CD4-positive, alpha-beta T cell (primary cell): ENCODE data around the gene C2orf74. TPM values are rescaled to one million over a fixed set of nuclear protein-coding genes. Genes with fewer than 3 reads are reported as not detected.

ENCODE experiments used
- ATAC-seq: fragments of 200-7000 bp; cut with Tn5 transposase; one replicate; pipeline ENCODE4 v1.10.0; 2022; ENCODE audit warnings: mild to moderate bottlenecking; ENCODE audit not compliant: poor library complexity
- CTCF ChIA-PET: fragments of 350-600 bp; sonication (Branson Sonifier 250); formaldehyde crosslinking; loops from one replicate; lab custom pipeline; 2021; ENCODE audit warnings: antibody characterized with exemption, inconsistent platforms; lab: Charles Lee
- POLR2A ChIA-PET: fragments of 350-600 bp; sonication (Branson Sonifier 250); formaldehyde crosslinking; loops from one replicate; lab custom pipeline; 2021; ENCODE audit warnings: antibody characterized with exemption, inconsistent platforms; lab: Charles Lee
- DNase-seq, 14 experiments: peaks; one replicate each; pipeline ENCODE4 v3.0.0-alpha.2; 2013 to 2020; ENCODE audit warnings: mixed read lengths in 2 of 14
- H3K27ac ChIP-seq, 2 donors: one replicate each; pipeline versions ENCODE4 v1.5.1 to v1.7.0; 2013; ENCODE audit warnings: low read length in 2 of 2, low read depth in 1 of 2, mild to moderate bottlenecking in 1 of 2
- H3K27me3 ChIP-seq, 2 experiments: 1 replicate in 1 of 2; 2 replicates in 1 of 2; pipeline versions ENCODE4 v1.6.1 to v1.7.0; 2013; ENCODE audit warnings: low read length in 2 of 2, control low read depth in 1 of 2, mild to moderate bottlenecking in 1 of 2, moderate library complexity in 1 of 2; ENCODE audit not compliant: insufficient read depth in 2 of 2, control insufficient read depth in 1 of 2
- H3K36me3 ChIP-seq: one replicate; pipeline ENCODE4 v1.6.1; 2013; ENCODE audit warnings: low read length, control low read depth; ENCODE audit not compliant: insufficient read depth
- H3K4me1 ChIP-seq: one replicate; pipeline ENCODE4 v1.6.1; 2013; ENCODE audit warnings: low read length, control low read depth; ENCODE audit not compliant: insufficient read depth
- H3K4me3 ChIP-seq: one replicate; pipeline ENCODE4 v1.5.1; 2013; ENCODE audit warnings: mild to moderate bottlenecking, low read length, moderate library complexity
- H3K9me3 ChIP-seq, 2 experiments: 1 replicate in 1 of 2; 2 replicates in 1 of 2; pipeline versions ENCODE4 v1.6.1 to v1.7.0; 2013; ENCODE audit warnings: low read length in 2 of 2, mild to moderate bottlenecking in 2 of 2, control low read depth in 1 of 2, moderate library complexity in 1 of 2; ENCODE audit not compliant: control insufficient read depth in 1 of 2, insufficient read depth in 1 of 2
- H3K27ac Mint-ChIP-seq: one replicate; pipeline ENCODE4 v1.8.0; 2020; ENCODE audit warnings: mixed read lengths
- H3K27me3 Mint-ChIP-seq: one replicate; pipeline ENCODE4 v1.8.0; 2021; ENCODE audit warnings: mixed read lengths
- H3K36me3 Mint-ChIP-seq: one replicate; pipeline ENCODE4 v1.8.0; 2021; ENCODE audit warnings: low read depth, mixed read lengths
- H3K4me1 Mint-ChIP-seq: one replicate; pipeline ENCODE4 v1.8.0; 2021; ENCODE audit warnings: low read depth, mixed read lengths
- H3K4me3 Mint-ChIP-seq: one replicate; pipeline ENCODE4 v1.8.0; 2020; ENCODE audit warnings: mild to moderate bottlenecking, mixed read lengths
- H3K9me3 Mint-ChIP-seq: one replicate; pipeline ENCODE4 v1.8.0; 2020; ENCODE audit warnings: mixed read lengths
- CTCF ChIP-seq: fragments of 200-600 bp; IDR thresholded peaks from one replicate; pipeline ENCODE4 v1.8.0; 2022; ENCODE audit warnings: antibody characterized with exemption, mild to moderate bottlenecking
- intact Hi-C, 2 experiments: fragments of 100-400 bp; cut with DNase I in 1 of 2; cut with micrococcal nuclease in 1 of 2; formaldehyde crosslinking; loops; one replicate each; pipeline versions ENCODE4 v1.15.1 to v1.9.0; 2023 to 2025; cut with DNase I, micrococcal nuclease
- total RNA-seq, 174 experiments: library from RNA in 2 of 174; stranded (reverse) in 2 of 174; gene quantifications; one replicate each; pipeline ENCODE4 v1.2.3 and lab custom pipeline; 2021 to 2026

Gene C2orf74
- total RNA-seq, 2 experiments from 2014 or later, result 1.7 to 2.0 TPM

GRCh38 chr2:61175036-61175435 is 13.0 kb downstream of the C2orf74 start:
- peaks cover 37% of the 10 kb centered on the region for H3K4me1 ChIP-seq
- ChIA-PET CTCF (no interaction called here), POLR2A (no interaction called here)
- Mint-ChIP-seq H3K36me3 (peaks cover 25% of the 10 kb centered on the region), H3K4me3 (peak overlapping the region; percentile 85), H3K27ac (peak overlapping the region; percentile 85), H3K4me1 (peaks cover 28% of the 10 kb centered on the region), H3K27me3 (no peaks in the 10 kb centered on the region), H3K9me3 (no peaks in the 10 kb centered on the region)
- H3K4me3 ChIP-seq, result no peak overlapping the region
- H3K27me3 ChIP-seq, result no peaks in the 10 kb centered on the region
- intact Hi-C loops, result loop anchor here (2.0 to 10.0 kb wide), 8 partner anchors 28 to 590 kb away; partner anchors contain the start of genes SANBR (in 2 of the 2), PAPOLG (in 1 of the 2), REL (in 1 of the 2) and USP34 (in 1 of the 2)
- no peak overlapping the region for H3K27ac ChIP-seq
- TF ChIP-seq CTCF, result no peak
- ATAC-seq (no peak), DNase-seq (no peak)
- H3K9me3 ChIP-seq, result no peaks in the 10 kb centered on the region
- peaks cover 5% of the 10 kb centered on the region for H3K36me3 ChIP-seq

GRCh38 chr2:61176755-61177726 is 15.1 kb downstream of the C2orf74 start:
- peak overlapping the region; percentile 88 for H3K4me3 ChIP-seq
- Mint-ChIP-seq H3K4me3 (peak overlapping the region; percentile 90), H3K4me1 (peaks cover 48% of the 10 kb centered on the region), H3K27ac (peak overlapping the region; percentile 86), H3K36me3 (peaks cover 45% of the 10 kb centered on the region), H3K27me3 (no peaks in the 10 kb centered on the region), H3K9me3 (no peaks in the 10 kb centered on the region)
- intact Hi-C loops, result loop anchor here (2.0 to 10.0 kb wide), 9 partner anchors 32 to 588 kb away; partner anchors contain the start of genes PAPOLG (in 2 of the 2), SANBR (in 2 of the 2), REL (in 1 of the 2) and USP34 (in 1 of the 2)
- ATAC-seq (peak; percentile 84), DNase-seq (peak; percentile 86 to 98 (median 94))
- peaks cover 23% of the 10 kb centered on the region for H3K36me3 ChIP-seq
- no peaks in the 10 kb centered on the region for H3K9me3 ChIP-seq
- H3K27me3 ChIP-seq, result no peaks in the 10 kb centered on the region
- peak overlapping the region; percentile 90 to 91 for H3K27ac ChIP-seq
- POLR2A ChIA-PET, result interaction anchor here (0.5 to 5.2 kb wide), 20 partner anchors 9 to 362 kb away, joined by 3 to 69 read pairs (median 6); partner anchors contain the start of genes C2orf74, PEX13, PUS10 and REL
- peaks cover 57% of the 10 kb centered on the region for H3K4me1 ChIP-seq
- CTCF ChIA-PET, result interaction anchor here (1.2 to 1.7 kb wide), 2 partner anchors 31 to 32 kb away, joined by 3 to 4 read pairs; no protein-coding TSS in a partner anchor
- no peak for TF ChIP-seq CTCF
